ENCODE measurements around the gene KRT24. TPM values are rescaled to one million over a fixed set of nuclear protein-coding genes. Genes with fewer than 3 reads are reported as not detected.

The KRT24 gene
- total RNA-seq, 2 experiments from 2014 or later = not detected

- DNase-seq (no peak), ATAC-seq (no peak)
- Mint-ChIP-seq H3K9me3 (ENCODE audit: insufficient read depth) (no peaks in the 10 kb centered on the region), H3K36me3 (ENCODE audit: low read depth) (no peaks in the 10 kb centered on the region), H3K4me3 (no peak overlapping the region), H3K27ac (no peak overlapping the region), H3K27me3 (ENCODE audit: low read depth) (peaks cover 20% of the 10 kb centered on the region), H3K4me1 (ENCODE audit: low read depth) (no peaks in the 10 kb centered on the region)
- ChIA-PET CTCF (no interaction called here), POLR2A (no interaction called here)
Observed at GRCh38 chr17:40687106-40687505, 16.4 kb downstream of the KRT24 start.

DNA sequence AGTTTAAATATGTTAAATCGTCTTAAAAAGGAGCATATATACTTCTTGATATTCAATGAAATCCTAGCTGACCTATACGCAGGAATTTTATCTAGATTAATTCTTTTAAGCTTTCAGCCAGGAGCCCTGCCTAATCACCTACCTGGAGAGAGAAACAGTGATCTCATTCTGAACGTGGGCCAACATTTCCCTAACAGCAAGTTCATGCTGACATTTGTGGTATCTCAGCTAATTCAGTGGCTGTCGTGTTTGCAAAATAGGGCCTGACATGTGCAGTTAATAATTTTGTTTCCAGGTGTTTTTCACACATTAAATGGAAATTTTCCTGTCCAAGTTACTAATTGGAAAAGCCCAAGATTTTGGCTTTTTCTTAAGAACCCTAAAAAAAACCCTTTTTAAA, 17.4 kb downstream of the KRT24 start:
- no peak overlapping the region for H3K4me3 Mint-ChIP-seq
- H3K9me3 Mint-ChIP-seq (ENCODE audit: insufficient read depth) = no peaks in the 10 kb centered on the region
- DNase-seq = no peak
- ATAC-seq = no peak
- peaks cover 22% of the 10 kb centered on the region for H3K27me3 Mint-ChIP-seq (ENCODE audit: low read depth)
- CTCF ChIA-PET = interaction anchor here (1.4 kb wide), 1 partner anchor 10 kb away, joined by 3 read pairs; no protein-coding TSS in a partner anchor
- POLR2A ChIA-PET = no interaction called here
- no peaks in the 10 kb centered on the region for H3K36me3 Mint-ChIP-seq (ENCODE audit: low read depth)
- H3K4me1 Mint-ChIP-seq (ENCODE audit: low read depth) = no peaks in the 10 kb centered on the region
- H3K27ac Mint-ChIP-seq = no peak overlapping the region

GRCh38 chr17:40680998-40681397, 22.6 kb downstream of the KRT24 start:
- CTCF ChIA-PET = interaction anchor here (0.9 kb wide), 1 partner anchor 18 kb away, joined by 3 read pairs; no protein-coding TSS in a partner anchor
- no peak overlapping the region for H3K27ac Mint-ChIP-seq

GRCh38 chr17:40679523-40679907, 24.0 kb downstream of the KRT24 start:
- H3K27ac Mint-ChIP-seq = no peak overlapping the region
- H3K36me3 Mint-ChIP-seq (ENCODE audit: low read depth) = no peaks in the 10 kb centered on the region
- no peaks in the 10 kb centered on the region for H3K9me3 Mint-ChIP-seq (ENCODE audit: insufficient read depth)
- ATAC-seq = no peak
- H3K4me1 Mint-ChIP-seq (ENCODE audit: low read depth) = peaks cover 2% of the 10 kb centered on the region
- peaks cover 46% of the 10 kb centered on the region for H3K27me3 Mint-ChIP-seq (ENCODE audit: low read depth)
- no peak for DNase-seq
- ChIA-PET CTCF (no interaction called here), POLR2A (no interaction called here)
- H3K4me3 Mint-ChIP-seq = no peak overlapping the region

More at GRCh38 chr17:40680998-40681397, 22.6 kb downstream of the KRT24 start:
- DNase-seq (no peak), ATAC-seq (no peak)
- H3K27me3 Mint-ChIP-seq (ENCODE audit: low read depth) = peaks cover 38% of the 10 kb centered on the region
- H3K4me1 Mint-ChIP-seq (ENCODE audit: low read depth) = peaks cover 2% of the 10 kb centered on the region
- POLR2A ChIA-PET = no interaction called here
- no peaks in the 10 kb centered on the region for H3K36me3 Mint-ChIP-seq (ENCODE audit: low read depth)
- H3K4me3 Mint-ChIP-seq = no peak overlapping the region
- no peaks in the 10 kb centered on the region for H3K9me3 Mint-ChIP-seq (ENCODE audit: insufficient read depth)

- Mint-ChIP-seq H3K27me3 (ENCODE audit: low read depth) (peaks cover 49% of the 10 kb centered on the region), H3K4me3 (no peak overlapping the region), H3K27ac (no peak overlapping the region), H3K36me3 (ENCODE audit: low read depth) (no peaks in the 10 kb centered on the region), H3K9me3 (ENCODE audit: insufficient read depth) (no peaks in the 10 kb centered on the region), H3K4me1 (ENCODE audit: low read depth) (peaks cover 2% of the 10 kb centered on the region)
- CTCF ChIA-PET = no interaction called here
- no peak for ATAC-seq
- POLR2A ChIA-PET = no interaction called here
- no peak for DNase-seq
Observed at GRCh38 chr17:40678902-40679522, 24.5 kb downstream of the KRT24 start.

DNA sequence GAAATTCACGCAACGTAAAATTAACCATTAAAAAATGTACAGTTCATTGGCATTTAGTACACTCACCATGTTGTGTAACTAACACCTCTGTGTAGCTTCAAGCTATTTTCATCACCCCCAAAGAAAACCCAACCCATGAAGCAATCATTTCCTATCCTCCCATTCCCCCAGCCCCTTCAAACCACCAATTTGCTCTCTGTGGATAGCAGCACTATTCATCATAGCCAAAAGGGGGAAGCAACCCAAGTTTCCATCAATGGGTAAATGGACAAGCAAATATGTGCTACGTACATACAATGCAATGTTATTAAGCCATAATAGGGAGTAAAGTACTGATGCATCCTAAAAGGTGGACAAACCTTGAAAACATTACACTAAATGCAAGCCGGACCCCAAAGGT, 27.6 kb downstream of the KRT24 start:
- Mint-ChIP-seq H3K27me3 (ENCODE audit: low read depth) (peaks cover 49% of the 10 kb centered on the region), H3K9me3 (ENCODE audit: insufficient read depth) (no peaks in the 10 kb centered on the region), H3K4me1 (ENCODE audit: low read depth) (peaks cover 2% of the 10 kb centered on the region), H3K27ac (no peak overlapping the region), H3K36me3 (ENCODE audit: low read depth) (no peaks in the 10 kb centered on the region), H3K4me3 (no peak overlapping the region)
- ATAC-seq (no peak), DNase-seq (no peak)
- ChIA-PET POLR2A (no interaction called here), CTCF (no interaction called here)

DNA sequence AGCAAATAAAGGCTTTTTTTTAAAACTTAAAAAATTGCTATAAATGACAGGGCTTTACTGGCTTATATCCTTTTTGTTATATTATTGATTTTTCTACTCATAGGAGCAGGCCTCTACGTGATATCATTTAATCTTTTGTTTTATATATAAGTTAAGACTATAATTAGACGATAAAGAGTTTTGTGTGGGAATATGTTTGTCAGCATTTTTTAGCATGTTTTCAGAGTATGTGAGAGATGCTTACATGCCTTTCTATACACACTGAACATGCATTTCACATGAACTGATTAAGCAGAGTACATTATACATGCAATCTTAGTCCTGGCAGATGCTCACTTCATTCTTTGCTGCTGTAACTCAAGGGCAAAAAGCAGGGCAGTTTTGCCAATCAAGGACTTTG, 30.9 kb downstream of the KRT24 start:
- H3K36me3 Mint-ChIP-seq (ENCODE audit: low read depth) = no peaks in the 10 kb centered on the region
- peaks cover 40% of the 10 kb centered on the region for H3K27me3 Mint-ChIP-seq (ENCODE audit: low read depth)
- H3K9me3 Mint-ChIP-seq (ENCODE audit: insufficient read depth) = no peaks in the 10 kb centered on the region
- CTCF ChIA-PET = interaction anchor here (0.6 to 1.1 kb wide), 2 partner anchors 11 to 176 kb away, joined by 3 read pairs; no protein-coding TSS in a partner anchor
- ATAC-seq (no peak), DNase-seq (no peak)
- POLR2A ChIA-PET = no interaction called here
- no peak overlapping the region for H3K4me3 Mint-ChIP-seq
- no peak overlapping the region for H3K27ac Mint-ChIP-seq
- H3K4me1 Mint-ChIP-seq (ENCODE audit: low read depth) = no peaks in the 10 kb centered on the region

GRCh38 chr17:40671282-40671681, 32.3 kb downstream of the KRT24 start:
- ChIA-PET POLR2A (no interaction called here), CTCF (no interaction called here)
- ATAC-seq = no peak
- Mint-ChIP-seq H3K27me3 (ENCODE audit: low read depth) (peaks cover 37% of the 10 kb centered on the region), H3K36me3 (ENCODE audit: low read depth) (no peaks in the 10 kb centered on the region), H3K27ac (no peak overlapping the region), H3K4me1 (ENCODE audit: low read depth) (no peaks in the 10 kb centered on the region), H3K9me3 (ENCODE audit: insufficient read depth) (no peaks in the 10 kb centered on the region), H3K4me3 (no peak overlapping the region)
- no peak for DNase-seq

DNA sequence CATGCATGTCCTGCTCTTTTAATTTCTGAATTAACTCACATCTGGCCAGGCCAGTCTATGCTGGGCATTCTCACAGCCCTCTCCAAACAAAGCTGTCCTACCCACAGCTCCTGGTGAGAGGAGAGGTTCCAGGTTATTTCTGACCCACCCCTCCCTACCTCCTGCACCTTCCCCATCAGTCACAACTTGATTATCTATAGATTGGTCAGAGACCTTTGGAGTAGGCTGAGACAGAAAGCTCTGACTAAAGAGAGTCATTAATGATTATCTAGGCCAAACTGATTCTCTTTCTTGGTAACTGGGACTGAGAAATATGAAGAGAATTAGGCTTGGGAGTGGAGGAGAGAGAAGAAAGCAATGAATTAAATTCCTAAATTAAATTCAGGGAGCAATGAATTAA, 37.2 kb downstream of the KRT24 start:
- POLR2A ChIA-PET = no interaction called here

DNA sequence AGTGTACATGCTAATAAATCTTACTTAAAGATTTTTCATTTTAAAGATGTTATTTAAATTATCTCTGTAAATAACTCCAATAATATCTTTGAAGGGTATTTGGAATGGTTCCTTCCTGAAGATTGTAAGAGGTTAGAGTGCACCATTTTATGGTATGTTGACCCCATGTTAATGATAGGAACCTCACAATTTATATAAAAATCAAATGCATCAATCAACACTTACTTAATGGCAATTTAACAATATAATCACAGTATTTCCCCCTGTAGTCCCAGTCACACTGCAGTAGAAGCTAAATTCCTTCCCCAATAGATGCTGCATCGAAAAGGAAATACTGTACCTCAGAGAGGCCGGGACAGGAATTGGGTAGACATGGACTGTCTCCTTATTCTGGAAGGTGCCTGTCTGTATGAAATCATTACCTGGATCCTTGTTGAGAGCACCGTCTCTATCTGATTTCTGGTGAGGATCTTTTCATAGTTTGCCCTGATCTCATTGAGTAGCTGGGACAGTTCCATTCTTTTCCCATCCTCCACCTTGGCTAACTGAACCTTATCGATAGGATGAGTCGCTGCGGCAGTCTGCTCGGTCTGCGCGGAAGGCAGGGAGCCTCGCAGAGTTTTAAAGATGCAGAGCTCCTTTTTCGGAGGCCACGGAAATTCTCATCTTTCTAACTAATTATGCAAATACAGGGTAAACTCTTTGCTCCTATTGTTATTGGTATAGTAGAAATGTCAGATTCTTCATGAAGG, 38.8 kb downstream of the KRT24 start, which contains the start of gene KRT222:
KRT222 (minus strand) TSS at position 596 of the 752 bp plus-strand sequence; CDS start at position 518, 78 bp downstream.
- H3K4me3 Mint-ChIP-seq = peak within 1 kb of the TSS; percentile 6
- ChIA-PET CTCF (interaction anchor here (0.9 kb wide), 1 partner anchor 18 kb away, joined by 5 read pairs; the partner anchor contains the start of gene SMARCE1), POLR2A (no interaction called here)
- H3K27ac Mint-ChIP-seq = no peak within 1 kb of the TSS
- H3K9me3 Mint-ChIP-seq (ENCODE audit: insufficient read depth) = no peaks in the 10 kb centered on the region
- ATAC-seq = no peak
- no peak for DNase-seq
- no peaks in the 10 kb centered on the region for H3K36me3 Mint-ChIP-seq (ENCODE audit: low read depth)
- H3K4me1 Mint-ChIP-seq (ENCODE audit: low read depth) = peaks cover 9% of the 10 kb centered on the region
- H3K27me3 Mint-ChIP-seq (ENCODE audit: low read depth) = peaks cover 38% of the 10 kb centered on the region

More for the DNA sequence above, 37.2 kb downstream of the KRT24 start:
- H3K27me3 Mint-ChIP-seq (ENCODE audit: low read depth) = peaks cover 42% of the 10 kb centered on the region
- H3K36me3 Mint-ChIP-seq (ENCODE audit: low read depth) = no peaks in the 10 kb centered on the region
- H3K4me3 Mint-ChIP-seq = no peak overlapping the region
- H3K9me3 Mint-ChIP-seq (ENCODE audit: insufficient read depth) = no peaks in the 10 kb centered on the region
- CTCF ChIA-PET = no interaction called here
- DNase-seq (no peak), ATAC-seq (no peak)
- H3K27ac Mint-ChIP-seq = no peak overlapping the region
- H3K4me1 Mint-ChIP-seq (ENCODE audit: low read depth) = peaks cover 6% of the 10 kb centered on the region

GRCh38 chr17:40663252-40663651, 40.3 kb downstream of the KRT24 start:
- ATAC-seq (no peak), DNase-seq (no peak)
- no peaks in the 10 kb centered on the region for H3K9me3 Mint-ChIP-seq (ENCODE audit: insufficient read depth)
- no peak overlapping the region for H3K4me3 Mint-ChIP-seq
- no peak overlapping the region for H3K27ac Mint-ChIP-seq
- POLR2A ChIA-PET = no interaction called here
- peaks cover 14% of the 10 kb centered on the region for H3K4me1 Mint-ChIP-seq (ENCODE audit: low read depth)
- no peaks in the 10 kb centered on the region for H3K36me3 Mint-ChIP-seq (ENCODE audit: low read depth)
- peaks cover 44% of the 10 kb centered on the region for H3K27me3 Mint-ChIP-seq (ENCODE audit: low read depth)
- CTCF ChIA-PET = interaction anchor here (0.9 to 1.0 kb wide), 2 partner anchors 17 to 305 kb away, joined by 3 read pairs; no protein-coding TSS in a partner anchor

DNA sequence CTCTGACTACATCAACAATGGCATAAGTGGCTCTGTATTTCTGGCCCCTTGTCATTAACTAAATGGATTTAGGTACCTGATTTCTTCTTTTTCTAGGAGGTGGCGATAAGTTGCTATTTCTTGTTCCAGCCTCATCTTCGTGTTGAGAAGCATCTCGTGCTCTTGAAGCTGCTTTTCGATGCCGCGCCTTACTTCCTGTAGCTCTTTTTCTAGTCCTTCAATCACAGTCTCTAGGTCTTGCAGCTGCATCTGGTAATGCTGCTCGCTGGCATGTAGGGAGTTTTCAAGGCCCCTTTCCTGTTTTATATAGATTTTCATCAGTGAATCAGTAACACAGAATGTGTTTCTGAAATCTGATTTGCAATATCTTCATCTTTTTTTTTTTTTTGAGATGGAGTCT, 43.6 kb downstream of the KRT24 start:
- CTCF ChIA-PET = no interaction called here
- DNase-seq = no peak
- POLR2A ChIA-PET = no interaction called here
- Mint-ChIP-seq H3K4me1 (ENCODE audit: low read depth) (peaks cover 11% of the 10 kb centered on the region), H3K36me3 (ENCODE audit: low read depth) (no peaks in the 10 kb centered on the region), H3K9me3 (ENCODE audit: insufficient read depth) (no peaks in the 10 kb centered on the region), H3K27me3 (ENCODE audit: low read depth) (peaks cover 34% of the 10 kb centered on the region), H3K27ac (no peak overlapping the region), H3K4me3 (no peak overlapping the region)
- no peak for ATAC-seq
